Measurements from ENCODE around the gene IL31RA. TPM values are rescaled to one million over a fixed set of nuclear protein-coding genes. Genes with fewer than 3 reads are reported as not detected.
"Not testable (repeated sequence)": the region's sequence is repeated elsewhere in the genome, so short reads cannot be mapped to it uniquely, and the experiment has no call there.

The IL31RA gene
- total RNA-seq, 2 experiments from 2014 or later, result not detected

DNA sequence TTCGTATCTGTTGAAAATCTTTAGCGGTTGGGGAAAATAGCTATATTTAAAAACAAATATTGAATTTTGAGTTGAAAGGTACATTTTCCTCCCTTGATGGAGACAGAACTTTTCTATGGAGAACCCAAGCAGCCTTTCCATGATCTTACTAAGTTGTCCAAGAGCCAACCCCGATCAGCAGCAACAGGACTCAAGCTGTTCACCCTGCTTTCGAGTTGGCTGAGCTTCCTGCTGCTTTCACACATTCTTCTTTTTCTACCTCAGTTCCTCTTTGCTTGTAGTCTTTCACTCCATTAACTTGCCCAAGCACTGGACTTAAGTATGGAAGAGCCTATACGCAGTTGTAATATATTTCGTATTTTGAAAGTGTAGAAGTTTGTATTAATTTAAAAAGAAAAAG lies 84.2 kb downstream of the IL31RA start:
- no peak overlapping the region for H3K27ac Mint-ChIP-seq
- peaks cover 3% of the 10 kb centered on the region for H3K4me1 Mint-ChIP-seq
- POLR2A ChIA-PET, result interaction anchor here (0.6 kb wide), 1 partner anchor 123 kb away, joined by 3 read pairs; no protein-coding TSS in a partner anchor
- DNase-seq, result no peak
- CTCF ChIA-PET, result interaction anchor here (0.6 to 2.8 kb wide), 10 partner anchors 11 to 266 kb away, joined by 3 to 15 read pairs (median 3); no protein-coding TSS in a partner anchor
- no peaks in the 10 kb centered on the region for H3K27me3 Mint-ChIP-seq
- peaks cover 32% of the 10 kb centered on the region for H3K36me3 Mint-ChIP-seq (ENCODE audit: low read depth)
- H3K4me3 Mint-ChIP-seq, result no peak overlapping the region
- H3K9me3 Mint-ChIP-seq, result no peaks in the 10 kb centered on the region

DNA sequence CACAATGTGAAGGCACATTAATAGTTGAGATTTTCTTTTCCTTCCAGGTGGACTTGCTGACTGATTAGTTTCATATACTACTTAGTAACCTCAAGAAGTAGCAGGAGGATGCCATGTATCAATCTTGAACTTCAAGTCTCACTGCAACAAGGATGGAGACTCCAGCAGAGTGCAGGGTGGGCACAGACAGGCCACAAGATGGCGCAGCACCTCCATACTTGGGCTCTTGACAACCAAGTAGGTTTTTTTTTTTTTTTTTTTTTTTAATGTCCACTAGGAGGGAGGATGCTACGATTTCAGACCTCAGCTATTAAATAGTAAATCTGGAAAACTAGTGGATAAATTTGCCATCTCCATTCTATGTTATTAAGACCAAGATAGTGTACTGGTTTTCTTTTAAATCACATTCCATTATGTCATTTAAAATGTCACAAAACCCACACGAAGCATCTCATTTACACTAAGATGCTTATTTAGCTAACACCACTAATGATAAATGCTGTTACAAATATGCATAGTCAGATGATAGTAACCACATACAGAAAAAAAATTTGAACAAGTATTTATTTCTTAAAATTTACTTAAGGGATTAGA lies 85.0 kb downstream of the IL31RA start:
- Mint-ChIP-seq H3K27ac (no peak overlapping the region), H3K36me3 (ENCODE audit: low read depth) (peaks cover 37% of the 10 kb centered on the region)
- CTCF ChIA-PET, result interaction anchor here (0.6 to 2.8 kb wide), 27 partner anchors 10 to 1585 kb away, joined by 3 to 15 read pairs (median 3); no protein-coding TSS in a partner anchor

DNA sequence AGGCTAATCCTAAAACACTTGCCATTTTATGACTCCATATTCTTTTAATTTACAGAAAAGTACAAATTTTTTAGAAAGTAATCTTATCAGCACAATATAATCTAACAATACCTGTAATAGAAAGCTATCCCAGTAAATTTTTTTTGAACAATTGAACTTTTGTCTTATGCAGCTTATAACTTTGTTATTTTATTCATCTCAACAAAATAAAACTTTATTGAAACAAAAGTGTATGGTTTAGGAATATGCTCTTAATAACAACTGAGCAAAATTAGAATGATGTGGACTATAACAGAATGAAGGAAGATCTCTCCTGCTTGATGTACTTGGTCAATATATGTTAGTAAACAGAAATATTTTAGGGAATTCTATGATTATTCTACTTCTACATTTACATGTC lies 86.4 kb downstream of the IL31RA start:
- CTCF ChIA-PET, result interaction anchor here (1.2 to 1.8 kb wide), 5 partner anchors 16 to 43 kb away, joined by 3 to 4 read pairs (median 3); no protein-coding TSS in a partner anchor
- not testable (repeated sequence) for H3K9me3 Mint-ChIP-seq, H3K4me3 Mint-ChIP-seq, H3K27ac Mint-ChIP-seq, H3K4me1 Mint-ChIP-seq, DNase-seq, H3K27me3 Mint-ChIP-seq
- H3K36me3 Mint-ChIP-seq (ENCODE audit: low read depth), result peaks cover 49% of the 10 kb centered on the region
- POLR2A ChIA-PET, result interaction anchor here (0.7 kb wide), 1 partner anchor 126 kb away, joined by 3 read pairs; no protein-coding TSS in a partner anchor

More for the DNA sequence above, 85.0 kb downstream of the IL31RA start:
- Mint-ChIP-seq H3K27me3 (no peaks in the 10 kb centered on the region), H3K9me3 (no peaks in the 10 kb centered on the region), H3K4me1 (peaks cover 3% of the 10 kb centered on the region), H3K4me3 (no peak overlapping the region)
- POLR2A ChIA-PET, result interaction anchor here (0.6 kb wide), 1 partner anchor 47 kb away, joined by 3 read pairs; no protein-coding TSS in a partner anchor
- peak; percentile 79 for DNase-seq

DNA sequence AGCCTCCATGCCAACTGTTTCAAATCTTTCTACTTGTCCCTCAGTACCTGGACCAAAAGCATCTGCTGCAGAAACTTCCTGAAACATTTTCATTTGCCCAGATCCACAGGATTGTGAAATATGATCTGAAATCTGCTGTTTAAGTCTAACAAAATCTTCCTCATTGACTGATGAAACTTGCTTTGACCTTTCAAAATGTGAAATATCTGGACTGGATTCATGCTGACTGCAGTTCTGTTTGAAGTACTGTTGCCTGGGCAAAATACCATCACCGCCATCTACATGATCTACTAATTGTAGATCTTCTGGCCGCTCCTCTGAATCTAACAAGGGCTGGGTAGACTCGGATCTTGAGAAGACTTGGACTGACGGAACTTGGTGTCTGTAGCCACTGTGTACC lies 90.0 kb downstream of the IL31RA start:
- DNase-seq, H3K4me3 Mint-ChIP-seq, CTCF ChIA-PET, H3K27ac Mint-ChIP-seq, POLR2A ChIA-PET, H3K9me3 Mint-ChIP-seq, H3K27me3 Mint-ChIP-seq: not testable (repeated sequence)
- H3K36me3 Mint-ChIP-seq (ENCODE audit: low read depth), result peaks cover 68% of the 10 kb centered on the region
- H3K4me1 Mint-ChIP-seq, result peaks cover 10% of the 10 kb centered on the region

DNA sequence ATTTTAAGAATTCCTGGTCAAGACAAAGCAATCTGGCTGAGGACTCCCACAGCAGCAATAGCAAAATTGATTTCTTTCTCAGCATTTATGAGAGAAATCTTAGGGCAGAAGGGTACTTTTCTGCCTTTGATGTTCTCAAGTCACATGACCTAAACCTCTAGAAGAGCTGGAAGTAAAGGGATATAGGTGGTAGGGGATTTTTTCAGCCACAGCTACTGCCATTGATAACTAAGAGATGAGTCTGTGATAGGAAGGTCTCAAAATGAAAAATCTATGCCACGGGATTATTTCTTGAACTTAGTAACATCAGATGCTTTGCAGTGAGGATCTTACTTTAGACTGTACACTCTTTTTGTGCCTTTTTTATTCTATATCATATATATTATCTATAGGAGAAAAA lies 108.1 kb downstream of the IL31RA start:
- H3K27me3 Mint-ChIP-seq, result no peaks in the 10 kb centered on the region
- POLR2A ChIA-PET, result no interaction called here
- peaks cover 62% of the 10 kb centered on the region for H3K36me3 Mint-ChIP-seq (ENCODE audit: low read depth)
- H3K27ac Mint-ChIP-seq, result no peak overlapping the region
- peaks cover 10% of the 10 kb centered on the region for H3K4me1 Mint-ChIP-seq
- no peak overlapping the region for H3K4me3 Mint-ChIP-seq
- no peak for DNase-seq
- CTCF ChIA-PET, result interaction anchor here (0.6 to 0.7 kb wide), 2 partner anchors 12 to 194 kb away, joined by 4 read pairs; no protein-coding TSS in a partner anchor
- H3K9me3 Mint-ChIP-seq, result no peaks in the 10 kb centered on the region

DNA sequence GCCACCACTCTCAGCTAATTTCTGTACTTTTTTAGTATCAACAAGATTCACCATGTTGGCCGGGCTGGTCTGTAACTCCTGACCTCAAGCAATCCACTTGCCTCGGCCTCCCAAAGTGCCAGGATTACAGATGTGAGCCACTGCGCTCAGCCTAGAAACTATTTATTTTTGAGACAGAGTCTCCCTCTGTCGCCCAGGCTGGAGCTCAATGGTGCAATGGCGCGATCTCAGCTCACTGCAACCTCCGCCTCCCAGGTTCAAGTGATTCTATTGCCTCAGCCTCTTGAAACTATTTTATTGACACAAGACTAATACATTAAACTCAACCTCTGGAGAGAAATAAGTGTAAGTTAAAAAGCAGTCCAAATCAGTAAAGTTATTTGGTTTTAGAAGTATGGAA lies 109.6 kb downstream of the IL31RA start:
- Mint-ChIP-seq H3K27me3 (no peaks in the 10 kb centered on the region), H3K4me1 (peaks cover 12% of the 10 kb centered on the region), H3K4me3 (no peak overlapping the region), H3K9me3 (no peaks in the 10 kb centered on the region), H3K36me3 (ENCODE audit: low read depth) (peaks cover 58% of the 10 kb centered on the region), H3K27ac (no peak overlapping the region)
- no peak for DNase-seq
- POLR2A ChIA-PET, result no interaction called here
- CTCF ChIA-PET, result interaction anchor here (0.9 kb wide), 1 partner anchor 41 kb away, joined by 3 read pairs; no protein-coding TSS in a partner anchor

DNA sequence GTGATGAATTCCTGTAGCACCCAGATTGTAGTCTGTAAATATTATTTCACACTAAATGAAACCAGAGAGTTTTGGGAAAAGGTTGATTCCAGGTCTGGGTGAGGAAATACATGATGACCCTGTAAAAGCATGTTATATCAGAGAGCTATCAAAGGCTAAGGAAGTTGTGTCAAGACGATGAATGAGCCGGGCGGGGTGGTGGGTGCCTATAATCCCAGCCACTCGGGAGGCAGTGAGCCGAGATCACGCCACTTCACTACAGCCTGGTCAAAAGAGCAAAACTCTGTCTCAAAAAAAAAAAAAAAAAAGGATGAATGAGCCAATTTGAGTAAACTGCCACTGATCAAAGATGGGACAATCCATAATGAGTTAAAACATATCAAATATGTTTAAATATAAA lies 114.4 kb downstream of the IL31RA start:
- peaks cover 21% of the 10 kb centered on the region for H3K4me1 Mint-ChIP-seq

DNA sequence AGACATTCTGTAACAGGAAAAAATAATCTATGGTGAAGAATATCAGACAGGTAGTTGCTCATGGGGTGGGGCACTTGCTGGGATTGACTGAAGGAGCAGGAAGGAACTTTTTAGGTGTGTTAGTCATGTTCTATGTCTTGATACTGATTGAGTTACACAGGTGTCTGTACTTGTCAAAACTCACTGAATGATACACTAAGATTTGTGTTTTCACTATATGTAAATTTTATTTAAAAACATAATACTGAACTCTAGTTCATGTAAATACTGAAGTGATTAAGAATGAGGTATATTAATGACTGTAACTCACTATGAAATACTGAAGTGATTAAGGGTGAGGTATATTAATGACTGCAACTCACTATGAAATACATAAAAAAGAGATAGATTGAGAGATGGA lies 115.1 kb downstream of the IL31RA start:
- peaks cover 51% of the 10 kb centered on the region for H3K36me3 Mint-ChIP-seq (ENCODE audit: low read depth)
- no peaks in the 10 kb centered on the region for H3K27me3 Mint-ChIP-seq
- no peak for DNase-seq
- no peak overlapping the region for H3K4me3 Mint-ChIP-seq
- ChIA-PET POLR2A (no interaction called here), CTCF (no interaction called here)
- no peaks in the 10 kb centered on the region for H3K9me3 Mint-ChIP-seq
- peak overlapping the region; percentile 64 for H3K27ac Mint-ChIP-seq
- H3K4me1 Mint-ChIP-seq, result peaks cover 27% of the 10 kb centered on the region

More for the DNA sequence above, 114.4 kb downstream of the IL31RA start:
- ChIA-PET CTCF (no interaction called here), POLR2A (no interaction called here)
- H3K27me3 Mint-ChIP-seq, result no peaks in the 10 kb centered on the region
- H3K36me3 Mint-ChIP-seq (ENCODE audit: low read depth), result peaks cover 52% of the 10 kb centered on the region
- no peaks in the 10 kb centered on the region for H3K9me3 Mint-ChIP-seq
- H3K4me3 Mint-ChIP-seq, result no peak overlapping the region
- H3K27ac Mint-ChIP-seq, result no peak overlapping the region
- no peak for DNase-seq

DNA sequence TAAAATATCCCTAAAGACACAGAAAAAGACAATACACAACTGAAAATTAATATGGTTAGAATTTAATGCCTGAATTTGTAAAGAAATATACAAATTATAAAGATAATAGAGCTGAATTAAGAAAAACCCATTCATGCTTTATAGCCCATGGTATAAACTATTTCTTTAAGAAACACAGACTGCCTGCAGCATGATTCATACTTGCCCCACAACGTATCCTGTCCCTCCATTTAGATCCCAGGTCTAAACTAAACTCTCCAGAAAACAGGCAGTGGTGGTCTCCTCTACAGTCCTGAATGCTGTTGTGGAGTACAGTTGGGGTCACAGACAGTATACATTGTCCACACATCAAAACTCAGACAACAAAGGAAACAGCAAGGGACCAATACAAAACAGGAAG lies 118.8 kb downstream of the IL31RA start:
- H3K27ac Mint-ChIP-seq, result peak overlapping the region; percentile 73
- ChIA-PET CTCF (interaction anchor here (0.9 to 1.7 kb wide), 3 partner anchors 11 to 33 kb away, joined by 3 to 4 read pairs (median 3); no protein-coding TSS in a partner anchor), POLR2A (no interaction called here)
- no peaks in the 10 kb centered on the region for H3K9me3 Mint-ChIP-seq
- H3K27me3 Mint-ChIP-seq, result no peaks in the 10 kb centered on the region
- no peak for DNase-seq
- H3K4me1 Mint-ChIP-seq, result peaks cover 36% of the 10 kb centered on the region
- no peak overlapping the region for H3K4me3 Mint-ChIP-seq
- peaks cover 55% of the 10 kb centered on the region for H3K36me3 Mint-ChIP-seq (ENCODE audit: low read depth)

Other genes starting within 250 kb of the IL31RA start
- 10 to 100 TPM; 26.6 to 29.0 TPM for gene SLC38A9, start 139.0 kb upstream of the IL31RA start, total RNA-seq
- under 1 TPM; 0.48 to 0.50 TPM for gene DDX4, start 113.3 kb upstream of the IL31RA start, total RNA-seq
- gene IL6ST, start 143.6 kb downstream of the IL31RA start, total RNA-seq, result 100 to 1,000 TPM; 117 to 130 TPM